Astrocyte (in vitro differentiated cells and primary cell): ENCODE data around the gene POTEF.
"Not testable (repeated sequence)": the region's sequence is repeated elsewhere in the genome, so short reads cannot be mapped to it uniquely, and the experiment has no call there.

Experiments used
- CTCF ChIP-seq: IDR thresholded peaks from 2 replicates; pipeline ENCODE4 v1.5.1; 2011; ENCODE audit warnings: low read depth, mild to moderate bottlenecking, inconsistent platforms, low read length, moderate library complexity; ENCODE audit not compliant: insufficient read depth
- EZH2 ChIP-seq: IDR thresholded peaks from 2 replicates; pipeline ENCODE4 v1.6.1; 2012; ENCODE audit warnings: mild to moderate bottlenecking, low read length, inconsistent platforms; ENCODE audit not compliant: insufficient read depth

DNA sequence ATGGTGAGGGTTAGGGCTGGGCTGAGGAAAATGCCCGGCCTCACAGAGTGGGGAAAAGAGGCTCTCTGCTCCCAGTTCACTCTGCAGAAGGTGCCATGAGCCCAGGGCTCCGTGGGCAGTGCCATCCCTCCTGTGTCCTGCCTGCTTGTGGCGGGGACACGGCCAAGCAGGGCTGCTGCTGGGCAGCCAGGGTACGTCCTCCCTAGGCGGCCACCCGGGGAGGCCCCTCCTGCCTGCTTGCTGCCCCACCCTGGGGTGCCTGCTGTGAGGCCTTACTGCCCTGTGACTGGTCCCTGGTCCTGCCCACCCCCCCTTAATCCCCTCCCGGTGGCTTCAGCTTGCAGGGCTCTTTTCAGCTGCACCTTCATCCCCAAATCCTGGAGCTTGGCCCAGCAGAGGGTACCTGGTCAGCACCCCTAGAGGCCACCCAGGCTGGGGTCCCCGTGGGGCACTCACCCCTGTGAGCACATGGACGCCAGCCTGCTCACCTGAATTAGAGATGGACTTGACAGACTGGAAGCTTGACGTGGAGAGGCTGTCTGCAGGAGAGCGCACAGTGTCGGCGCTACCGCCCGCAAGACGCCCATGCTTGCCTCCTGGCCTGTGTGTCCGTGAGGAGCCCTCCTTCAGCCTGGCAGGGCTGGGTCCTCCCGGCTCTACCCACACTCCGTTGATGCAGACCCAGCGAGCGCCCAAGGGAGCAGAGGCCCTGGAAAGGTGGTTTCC is 12.8 kb upstream of the POTEF start:
- TF ChIP-seq CTCF, EZH2: not testable (repeated sequence)
